Cardiac fibroblast (primary cell): Measurements from ENCODE around the gene ZNF70.
A peak's percentile ranks its signal among the peaks of the same experiment; 100 is the strongest.

ENCODE experiments used
- DNase-seq, 2 donors: peaks; one replicate each; pipeline versions ENCODE4 v3.0.0 to v3.0.0-alpha.2; 2010; ENCODE audit warnings: low read depth in 2 of 2
- H3K4me3 ChIP-seq, 2 donors: replicated peaks in 1 of 2; 1 replicate in 1 of 2; 2 replicates in 1 of 2; pipeline ENCODE4 v1.5.1; 2011; ENCODE audit warnings: low read depth in 2 of 2, low read length in 2 of 2, mild to moderate bottlenecking in 2 of 2, moderate library complexity in 1 of 2
- TF ChIP-seq, protein P1 (sequence below): IDR thresholded peaks from one replicate; pipeline ENCODE4 v1.5.1; 2011; ENCODE audit warnings: low read depth, mild to moderate bottlenecking, low read length, inconsistent platforms

Gene ZNF70

DNA sequence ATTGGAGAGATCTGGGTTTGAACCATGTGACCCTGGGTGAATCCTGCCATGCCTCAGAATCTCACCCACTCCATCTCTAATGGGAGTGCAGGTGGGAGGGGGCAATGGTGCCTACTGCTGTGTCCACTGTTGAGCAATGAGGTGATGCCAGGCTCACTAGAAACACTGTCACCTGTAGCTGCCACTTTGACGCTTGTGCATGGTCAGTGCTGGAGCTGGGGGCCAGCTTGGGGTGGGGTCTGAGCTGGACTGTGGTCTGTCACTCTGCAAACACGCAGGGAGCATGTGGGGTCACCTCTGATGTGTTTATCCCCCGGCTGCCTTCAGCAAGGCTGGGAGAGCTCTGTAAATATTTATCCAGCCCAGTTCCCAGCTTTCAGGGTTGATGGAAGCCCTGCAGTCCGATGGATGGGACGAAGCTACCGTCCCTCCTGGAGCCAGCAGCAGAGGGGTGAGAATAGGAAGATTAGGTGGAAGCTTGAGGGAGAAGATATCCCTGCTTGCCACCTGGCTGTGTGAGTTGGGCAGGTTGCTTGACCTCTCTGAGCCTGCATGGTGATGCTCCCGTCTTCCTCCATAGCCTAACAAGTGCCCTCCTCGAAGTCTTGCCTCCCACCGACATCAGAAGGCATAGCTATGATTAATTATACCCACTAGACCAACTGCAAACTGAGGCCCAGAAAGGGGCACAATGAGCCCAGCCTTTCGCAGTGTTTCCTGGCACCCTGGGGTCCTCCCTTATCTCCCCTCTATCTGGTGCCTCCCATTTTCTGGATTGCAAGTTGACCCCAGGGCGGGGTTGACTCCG, 23.4 kb upstream of the ZNF70 start:
- DNase-seq: no peak
- H3K4me3 ChIP-seq: no peak overlapping the region
- TF ChIP-seq, protein P1, sequence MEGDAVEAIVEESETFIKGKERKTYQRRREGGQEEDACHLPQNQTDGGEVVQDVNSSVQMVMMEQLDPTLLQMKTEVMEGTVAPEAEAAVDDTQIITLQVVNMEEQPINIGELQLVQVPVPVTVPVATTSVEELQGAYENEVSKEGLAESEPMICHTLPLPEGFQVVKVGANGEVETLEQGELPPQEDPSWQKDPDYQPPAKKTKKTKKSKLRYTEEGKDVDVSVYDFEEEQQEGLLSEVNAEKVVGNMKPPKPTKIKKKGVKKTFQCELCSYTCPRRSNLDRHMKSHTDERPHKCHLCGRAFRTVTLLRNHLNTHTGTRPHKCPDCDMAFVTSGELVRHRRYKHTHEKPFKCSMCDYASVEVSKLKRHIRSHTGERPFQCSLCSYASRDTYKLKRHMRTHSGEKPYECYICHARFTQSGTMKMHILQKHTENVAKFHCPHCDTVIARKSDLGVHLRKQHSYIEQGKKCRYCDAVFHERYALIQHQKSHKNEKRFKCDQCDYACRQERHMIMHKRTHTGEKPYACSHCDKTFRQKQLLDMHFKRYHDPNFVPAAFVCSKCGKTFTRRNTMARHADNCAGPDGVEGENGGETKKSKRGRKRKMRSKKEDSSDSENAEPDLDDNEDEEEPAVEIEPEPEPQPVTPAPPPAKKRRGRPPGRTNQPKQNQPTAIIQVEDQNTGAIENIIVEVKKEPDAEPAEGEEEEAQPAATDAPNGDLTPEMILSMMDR: no peak

DNA sequence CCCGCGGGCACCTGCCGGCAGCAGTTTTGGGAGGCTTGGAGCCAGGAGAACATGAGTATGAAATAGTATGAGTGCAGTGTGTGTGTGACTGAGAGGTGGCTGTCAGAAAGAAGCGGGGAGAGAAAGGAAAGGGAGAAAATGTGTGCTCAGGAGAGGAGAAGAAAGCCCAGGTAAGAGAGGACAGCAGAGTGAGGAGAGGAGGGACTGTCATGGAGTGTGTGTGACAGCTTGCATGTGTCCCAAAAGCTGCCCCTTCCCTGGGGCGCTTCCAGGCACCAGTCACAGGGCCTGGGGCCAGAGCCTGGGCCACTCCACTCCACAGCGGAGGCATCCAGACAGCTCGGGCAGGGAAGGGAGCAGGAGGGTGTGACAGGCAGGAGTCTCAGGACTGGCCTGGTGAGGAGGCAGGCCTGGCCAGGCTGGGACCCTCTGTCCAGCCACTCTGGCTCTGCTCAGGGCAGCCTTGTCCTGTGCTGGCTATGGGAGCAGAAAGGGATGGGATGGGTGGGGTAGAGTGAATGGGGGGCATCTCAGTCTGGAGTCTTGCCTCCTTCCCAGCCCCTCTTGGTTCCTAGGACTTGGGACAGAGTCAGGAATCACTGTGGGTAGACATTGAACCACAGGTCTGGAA, 22.7 kb upstream of the ZNF70 start:
- no peak overlapping the region for H3K4me3 ChIP-seq
- TF ChIP-seq, protein P1: no peak

DNA sequence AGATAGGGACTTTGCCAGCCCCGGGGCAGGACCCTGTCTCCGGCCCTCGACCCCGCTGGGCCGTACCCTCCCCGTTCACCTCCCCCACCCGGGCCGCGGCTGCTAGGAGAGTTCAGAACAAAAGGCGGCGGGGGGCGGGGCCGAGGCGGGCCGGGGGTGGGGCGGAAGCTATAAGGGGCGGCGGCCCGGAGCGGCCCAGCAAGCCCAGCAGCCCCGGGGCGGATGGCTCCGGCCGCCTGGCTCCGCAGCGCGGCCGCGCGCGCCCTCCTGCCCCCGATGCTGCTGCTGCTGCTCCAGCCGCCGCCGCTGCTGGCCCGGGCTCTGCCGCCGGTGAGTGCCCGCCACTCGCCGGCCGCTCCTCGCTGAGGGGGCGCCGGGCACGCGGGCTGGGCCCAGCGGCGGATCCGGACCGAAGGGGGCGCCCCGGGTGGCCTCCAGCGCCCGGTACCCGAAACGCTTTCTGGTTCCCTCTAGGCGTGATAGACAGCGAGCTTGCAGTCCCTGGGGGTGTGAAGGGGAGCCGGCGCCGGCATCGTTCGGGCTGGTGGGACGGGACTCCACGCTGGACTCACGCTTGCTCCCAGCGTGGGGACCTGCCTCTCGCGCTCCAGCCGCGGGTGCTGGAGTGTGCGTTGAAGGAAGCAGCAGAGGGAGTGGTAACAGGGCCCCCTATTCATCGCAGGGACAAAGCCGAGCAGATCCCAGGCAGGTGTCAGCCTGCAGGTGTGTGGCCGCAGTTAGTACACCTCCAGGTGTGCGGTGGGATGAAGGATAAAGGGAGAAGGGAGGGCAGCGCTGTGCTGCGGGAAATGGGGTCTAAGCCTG, 21.9 kb upstream of the ZNF70 start, which contains the start of gene MMP11:
Gene MMP11, plus strand, starts transcription at position 201 of the 825 bp plus-strand sequence. Its CDS starts 22 bp downstream, at position 223.
- TF ChIP-seq, protein P1: no peak
- peak in 1 of 2 donors; percentile 47 for DNase-seq
- H3K4me3 ChIP-seq: peak within 1 kb of the TSS; percentile 40 to 41

More for the DNA sequence above, 22.7 kb upstream of the ZNF70 start:
- DNase-seq: no peak

DNA sequence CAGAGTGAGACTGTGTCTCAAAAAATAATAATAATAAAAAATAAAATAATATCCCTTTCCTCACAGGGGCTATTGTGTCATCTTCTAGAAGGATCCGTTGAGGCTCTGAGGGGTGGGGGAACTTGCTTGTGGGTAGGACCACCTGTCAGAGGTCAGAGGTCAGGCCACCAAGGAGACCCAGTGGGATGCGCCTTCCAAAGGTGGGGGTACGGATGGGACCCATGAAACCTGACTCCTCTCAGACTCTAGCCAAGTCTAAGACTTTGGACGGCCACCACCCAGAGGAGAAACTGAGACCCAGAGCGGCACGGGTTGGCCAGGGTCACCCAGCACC, 21.4 kb upstream of the ZNF70 start:
- TF ChIP-seq, protein P1: no peak
- no peak for DNase-seq
- peak overlapping the region; percentile 23 to 40 for H3K4me3 ChIP-seq

DNA sequence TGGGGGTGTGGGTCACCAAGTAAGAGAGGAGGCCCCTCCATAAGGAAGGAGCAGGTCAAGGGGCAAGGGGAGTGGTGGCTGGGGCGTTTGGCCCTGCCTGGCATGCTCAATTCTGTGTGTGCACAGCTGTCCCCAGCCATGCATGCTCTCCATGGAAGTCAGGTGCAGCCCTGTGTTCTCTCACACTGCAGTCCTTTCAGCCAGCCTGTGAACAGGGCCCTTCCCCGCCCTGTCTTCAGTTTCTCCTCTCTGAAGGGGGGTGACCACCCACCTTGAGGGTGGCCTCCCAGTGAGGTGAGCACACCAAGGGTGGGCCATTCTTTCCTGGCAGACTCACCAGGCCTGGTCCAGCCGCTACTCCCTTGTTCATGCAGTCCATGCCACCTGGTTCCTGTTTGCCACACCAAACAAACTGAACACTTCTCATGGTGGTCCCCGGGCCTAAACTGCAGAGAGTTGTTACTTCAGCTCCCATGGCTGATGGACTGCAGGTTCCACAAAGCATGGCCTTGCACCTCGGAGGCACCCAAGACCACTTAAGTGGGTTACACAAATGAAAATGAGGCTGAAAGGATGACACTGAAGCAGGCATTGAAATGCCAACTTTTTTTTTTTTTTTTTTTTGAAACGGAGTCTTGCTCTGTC, 18.5 kb upstream of the ZNF70 start:
- TF ChIP-seq, protein P1: no peak
- H3K4me3 ChIP-seq: no peak overlapping the region
- no peak for DNase-seq
